SK-N-SH (cell line): ENCODE results near the gene MLLT10.

Experiments used
- EP300 ChIP-seq, 2 experiments: IDR thresholded peaks; 2 replicates each; pipeline versions ENCODE4 v1.4.0 to v1.6.1; 2012; ENCODE audit warnings: borderline replicate concordance in 1 of 2, low read depth in 1 of 2, low read length in 1 of 2
- EZH2phosphoT487 ChIP-seq: fragments of 200-600 bp; sonication (generic); IDR thresholded peaks from 2 replicates; pipeline ENCODE4 v1.6.1; 2017; ENCODE audit warnings: low read depth, mixed run types, mild to moderate bottlenecking, antibody characterized with exemption, moderate library complexity, borderline replicate concordance
- FOSL2 ChIP-seq: IDR thresholded peaks from 2 replicates; pipeline ENCODE4 v1.4.0; 2012; ENCODE audit warnings: low read depth, mild to moderate bottlenecking, moderate library complexity, borderline replicate concordance
- FOXM1 ChIP-seq: IDR thresholded peaks from 2 replicates; pipeline ENCODE4 v1.4.0; 2012; ENCODE audit warnings: low read depth, mild to moderate bottlenecking
- GABPA ChIP-seq: IDR thresholded peaks from 2 replicates; pipeline ENCODE4 v1.4.0; 2012; ENCODE audit warnings: low read depth, mild to moderate bottlenecking
- MXI1 ChIP-seq: IDR thresholded peaks from 2 replicates; pipeline ENCODE4 v1.6.1; 2012; ENCODE audit warnings: mild to moderate bottlenecking, low read depth, low read length, improper control_type of control experiment
- POLR2AphosphoS5 ChIP-seq: IDR thresholded peaks from 2 replicates; pipeline ENCODE4 v1.6.1; 2012; ENCODE audit warnings: low read depth, low read length
- RFX5 ChIP-seq: IDR thresholded peaks from 2 replicates; pipeline ENCODE4 v1.6.1; 2012; ENCODE audit warnings: mild to moderate bottlenecking, improper control_type of control experiment, low read length
- TAF1 ChIP-seq: IDR thresholded peaks from 2 replicates; pipeline ENCODE4 v1.6.1; 2012; ENCODE audit warnings: low read depth, mild to moderate bottlenecking, low read length, moderate library complexity, borderline replicate concordance
- TF ChIP-seq, protein P1 (sequence below): IDR thresholded peaks from 2 replicates; pipeline ENCODE4 v1.4.0; 2012; ENCODE audit warnings: low read depth
- TF ChIP-seq, protein P2 (sequence below): fragments of 200-600 bp; sonication (generic); IDR thresholded peaks from 2 replicates; pipeline ENCODE4 v1.6.1; 2017; ENCODE audit warnings: antibody characterized with exemption, mild to moderate bottlenecking, moderate library complexity
- TF ChIP-seq, protein P3 (sequence below): IDR thresholded peaks from 2 replicates; pipeline ENCODE4 v1.6.1; 2012; ENCODE audit warnings: mild to moderate bottlenecking, low read depth, low read length, moderate library complexity

DNA sequence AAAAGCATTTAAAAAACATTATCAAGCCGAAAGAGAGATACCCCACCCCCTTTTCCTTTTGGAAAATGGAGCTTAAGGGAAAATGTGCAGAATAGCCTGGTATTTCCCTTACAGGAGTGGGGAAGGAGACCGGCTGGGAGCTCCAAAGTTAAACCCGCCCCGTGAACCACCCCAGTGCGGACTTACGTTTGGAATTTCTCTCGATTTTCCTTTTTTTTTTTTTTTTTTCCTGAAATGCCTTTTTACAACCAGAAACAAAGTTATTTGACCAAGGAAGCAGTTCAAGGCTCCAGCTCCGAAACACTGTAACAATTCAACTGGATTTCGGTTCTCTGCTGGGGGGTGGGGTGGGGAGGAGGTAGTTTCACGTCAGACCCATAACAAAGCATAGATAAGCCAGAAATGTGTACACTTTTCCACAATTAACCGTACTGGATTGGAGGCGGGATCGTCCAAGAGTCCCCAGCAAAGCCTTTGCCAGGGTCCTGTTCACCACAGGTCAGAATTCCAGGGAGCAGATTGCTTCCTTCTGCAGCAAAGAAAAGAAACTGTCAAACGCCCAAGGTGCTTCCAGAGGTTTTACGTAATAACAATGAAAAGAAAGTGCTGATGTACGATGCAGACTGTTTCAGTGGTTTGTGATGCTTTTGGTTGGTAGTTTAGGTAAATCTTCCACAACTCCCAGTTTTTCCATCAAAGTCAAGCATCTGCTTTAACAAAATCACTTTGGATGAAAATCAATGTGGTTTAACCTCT is 15.2 kb upstream of the MLLT10 start:
- TF ChIP-seq, protein P1, sequence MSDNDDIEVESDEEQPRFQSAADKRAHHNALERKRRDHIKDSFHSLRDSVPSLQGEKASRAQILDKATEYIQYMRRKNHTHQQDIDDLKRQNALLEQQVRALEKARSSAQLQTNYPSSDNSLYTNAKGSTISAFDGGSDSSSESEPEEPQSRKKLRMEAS = no peak
- TF ChIP-seq, protein P2, sequence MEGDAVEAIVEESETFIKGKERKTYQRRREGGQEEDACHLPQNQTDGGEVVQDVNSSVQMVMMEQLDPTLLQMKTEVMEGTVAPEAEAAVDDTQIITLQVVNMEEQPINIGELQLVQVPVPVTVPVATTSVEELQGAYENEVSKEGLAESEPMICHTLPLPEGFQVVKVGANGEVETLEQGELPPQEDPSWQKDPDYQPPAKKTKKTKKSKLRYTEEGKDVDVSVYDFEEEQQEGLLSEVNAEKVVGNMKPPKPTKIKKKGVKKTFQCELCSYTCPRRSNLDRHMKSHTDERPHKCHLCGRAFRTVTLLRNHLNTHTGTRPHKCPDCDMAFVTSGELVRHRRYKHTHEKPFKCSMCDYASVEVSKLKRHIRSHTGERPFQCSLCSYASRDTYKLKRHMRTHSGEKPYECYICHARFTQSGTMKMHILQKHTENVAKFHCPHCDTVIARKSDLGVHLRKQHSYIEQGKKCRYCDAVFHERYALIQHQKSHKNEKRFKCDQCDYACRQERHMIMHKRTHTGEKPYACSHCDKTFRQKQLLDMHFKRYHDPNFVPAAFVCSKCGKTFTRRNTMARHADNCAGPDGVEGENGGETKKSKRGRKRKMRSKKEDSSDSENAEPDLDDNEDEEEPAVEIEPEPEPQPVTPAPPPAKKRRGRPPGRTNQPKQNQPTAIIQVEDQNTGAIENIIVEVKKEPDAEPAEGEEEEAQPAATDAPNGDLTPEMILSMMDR = no peak
- no peak for TF ChIP-seq POLR2AphosphoS5
- no peak for TF ChIP-seq MXI1
- TF ChIP-seq EZH2phosphoT487 = no peak
- TF ChIP-seq, protein P3, sequence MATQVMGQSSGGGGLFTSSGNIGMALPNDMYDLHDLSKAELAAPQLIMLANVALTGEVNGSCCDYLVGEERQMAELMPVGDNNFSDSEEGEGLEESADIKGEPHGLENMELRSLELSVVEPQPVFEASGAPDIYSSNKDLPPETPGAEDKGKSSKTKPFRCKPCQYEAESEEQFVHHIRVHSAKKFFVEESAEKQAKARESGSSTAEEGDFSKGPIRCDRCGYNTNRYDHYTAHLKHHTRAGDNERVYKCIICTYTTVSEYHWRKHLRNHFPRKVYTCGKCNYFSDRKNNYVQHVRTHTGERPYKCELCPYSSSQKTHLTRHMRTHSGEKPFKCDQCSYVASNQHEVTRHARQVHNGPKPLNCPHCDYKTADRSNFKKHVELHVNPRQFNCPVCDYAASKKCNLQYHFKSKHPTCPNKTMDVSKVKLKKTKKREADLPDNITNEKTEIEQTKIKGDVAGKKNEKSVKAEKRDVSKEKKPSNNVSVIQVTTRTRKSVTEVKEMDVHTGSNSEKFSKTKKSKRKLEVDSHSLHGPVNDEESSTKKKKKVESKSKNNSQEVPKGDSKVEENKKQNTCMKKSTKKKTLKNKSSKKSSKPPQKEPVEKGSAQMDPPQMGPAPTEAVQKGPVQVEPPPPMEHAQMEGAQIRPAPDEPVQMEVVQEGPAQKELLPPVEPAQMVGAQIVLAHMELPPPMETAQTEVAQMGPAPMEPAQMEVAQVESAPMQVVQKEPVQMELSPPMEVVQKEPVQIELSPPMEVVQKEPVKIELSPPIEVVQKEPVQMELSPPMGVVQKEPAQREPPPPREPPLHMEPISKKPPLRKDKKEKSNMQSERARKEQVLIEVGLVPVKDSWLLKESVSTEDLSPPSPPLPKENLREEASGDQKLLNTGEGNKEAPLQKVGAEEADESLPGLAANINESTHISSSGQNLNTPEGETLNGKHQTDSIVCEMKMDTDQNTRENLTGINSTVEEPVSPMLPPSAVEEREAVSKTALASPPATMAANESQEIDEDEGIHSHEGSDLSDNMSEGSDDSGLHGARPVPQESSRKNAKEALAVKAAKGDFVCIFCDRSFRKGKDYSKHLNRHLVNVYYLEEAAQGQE = no peak
- TF ChIP-seq RFX5 = no peak
- no peak for TF ChIP-seq EP300 (IDR thresholded peaks at IDR 0.05; ENCODE audit: borderline replicate concordance in 1 of 2, low read depth in 1 of 2, low read length in 1 of 2)
- TF ChIP-seq GABPA = no peak
- TF ChIP-seq FOXM1 = no peak
- TF ChIP-seq FOSL2 = no peak
- TF ChIP-seq TAF1 = peak; percentile 33; the same call in 1 of the 2 replicates
